Esophagus squamous epithelium (tissue), 5 donors: ENCODE measurements around the gene FMO2. TPM values are rescaled to one million over a fixed set of nuclear protein-coding genes. Genes with fewer than 3 reads are reported as not detected.

Experiments used
- DNase-seq: peaks from one replicate; lab custom pipeline; 2025; lab: John Stamatoyannopoulos, UW
- H3K27ac ChIP-seq, 4 donors: fragments of 200-600 bp; sonication (generic); one replicate each; pipeline ENCODE4 v1.5.1; 2016 to 2019; ENCODE audit warnings: mild to moderate bottlenecking in 1 of 4
- H3K27me3 ChIP-seq, 4 donors: fragments of 200-600 bp; sonication (generic); 1 replicate in 3 of 4; 2 replicates in 1 of 4; pipeline versions ENCODE4 v1.5.1 to v1.6.0; 2017 to 2021; ENCODE audit warnings: antibody characterized with exemption in 1 of 4
- H3K36me3 ChIP-seq, 3 donors: fragments of 200-600 bp; sonication (generic); one replicate each; pipeline ENCODE4 v1.5.1; 2016 to 2019
- H3K4me1 ChIP-seq, 3 donors: fragments of 200-600 bp; sonication (generic); one replicate each; pipeline ENCODE4 v1.5.1; 2017 to 2019
- H3K4me3 ChIP-seq, 4 donors: fragments of 200-600 bp; sonication (generic); 1 replicate in 3 of 4; 2 replicates in 1 of 4; pipeline ENCODE4 v1.5.1; 2016 to 2019; ENCODE audit warnings: mild to moderate bottlenecking in 2 of 4, moderate library complexity in 1 of 4
- H3K9me3 ChIP-seq, 3 donors: fragments of 200-600 bp; sonication (generic); one replicate each; pipeline ENCODE4 v1.5.1; 2016 to 2019
- POLR2A ChIP-seq, 4 donors: fragments of 450-650 bp; IDR thresholded peaks; one replicate each; pipeline ENCODE4 v1.6.1; 2017; ENCODE audit warnings: antibody characterized with exemption in 4 of 4, mild to moderate bottlenecking in 4 of 4, moderate library complexity in 3 of 4
- WGBS, 2 donors: methylation state at CpG; one replicate each; pipeline ENCODE4 v1.1.5; 2018; 5-methylcytosine and 5-hydroxymethylcytosine counted together
- intact Hi-C: fragments of 100-400 bp; cut with DNase I; formaldehyde crosslinking; loops from one replicate; pipeline ENCODE4 v1.15.0; 2022
- total RNA-seq, 4 donors: library from RNA; depleted of rRNA; stranded (reverse); fragments of >200 nt; gene quantifications; one replicate each; pipeline ENCODE4 v1.1.0, GENCODE V29; 2016
- TF ChIP-seq, protein P1 (sequence below), 6 experiments: fragments of 450-650 bp in 4 of 6; fragments of 200-600 bp in 2 of 6; sonication (generic) in 2 of 6; IDR thresholded peaks; one replicate each; pipeline ENCODE4 v1.5.1; 2016 to 2019; ENCODE audit warnings: antibody characterized with exemption in 6 of 6, mild to moderate bottlenecking in 4 of 6, moderate library complexity in 4 of 6
- donor health status: DM: yes; HTN: yes; CAD: no.

FMO2 gene
- total RNA-seq, 4 donors from 2014 or later = 53.4 to 146 (median 68.8) TPM

DNA sequence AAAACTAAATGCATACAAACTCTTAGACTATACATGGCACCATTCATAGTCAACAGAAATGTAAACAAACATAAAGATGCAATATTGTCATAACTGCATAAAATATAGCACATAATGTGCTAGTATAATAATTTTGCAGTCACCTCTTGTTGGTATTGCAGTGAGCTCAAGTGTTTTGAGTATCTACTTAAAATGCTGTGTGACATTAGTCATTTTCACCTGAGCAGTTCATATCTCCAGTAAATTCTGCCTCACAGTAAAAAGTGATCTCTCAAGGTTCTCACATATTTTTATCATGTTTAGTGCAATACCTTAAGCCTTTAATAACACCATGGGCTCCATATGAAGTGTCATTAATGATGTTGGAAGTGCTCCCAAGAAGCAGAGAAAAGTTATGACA is 29.6 kb upstream of the FMO2 start:
- no peak overlapping the region for H3K27ac ChIP-seq
- H3K4me1 ChIP-seq = peaks cover 0 to 32% (median under 1%) of the 10 kb centered on the region in 3 donors
- intact Hi-C loops = no loop called here

DNA sequence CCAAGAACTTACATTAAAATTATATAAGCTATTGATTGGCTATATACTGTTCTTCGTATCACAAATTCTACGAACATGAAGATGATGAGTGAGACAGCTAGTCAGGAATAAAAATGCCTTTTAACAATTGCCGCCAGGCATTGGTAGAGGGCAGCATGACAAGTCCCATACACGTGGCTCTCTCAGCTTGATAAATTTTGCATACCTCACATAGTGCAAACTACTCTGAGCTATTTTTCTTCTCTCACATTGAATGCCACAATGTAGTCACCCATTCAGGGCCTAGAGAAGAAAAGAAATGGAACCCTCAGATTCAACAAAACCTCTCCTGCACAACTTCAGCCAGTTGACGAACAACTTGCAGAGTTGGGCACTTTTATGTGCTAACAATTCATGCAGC is 27.0 kb upstream of the FMO2 start:
- no peak for DNase-seq
- no peak overlapping the region for H3K4me3 ChIP-seq
- intact Hi-C loops = no loop called here
- no peaks in the 10 kb centered on the region for H3K36me3 ChIP-seq
- TF ChIP-seq, protein P1, sequence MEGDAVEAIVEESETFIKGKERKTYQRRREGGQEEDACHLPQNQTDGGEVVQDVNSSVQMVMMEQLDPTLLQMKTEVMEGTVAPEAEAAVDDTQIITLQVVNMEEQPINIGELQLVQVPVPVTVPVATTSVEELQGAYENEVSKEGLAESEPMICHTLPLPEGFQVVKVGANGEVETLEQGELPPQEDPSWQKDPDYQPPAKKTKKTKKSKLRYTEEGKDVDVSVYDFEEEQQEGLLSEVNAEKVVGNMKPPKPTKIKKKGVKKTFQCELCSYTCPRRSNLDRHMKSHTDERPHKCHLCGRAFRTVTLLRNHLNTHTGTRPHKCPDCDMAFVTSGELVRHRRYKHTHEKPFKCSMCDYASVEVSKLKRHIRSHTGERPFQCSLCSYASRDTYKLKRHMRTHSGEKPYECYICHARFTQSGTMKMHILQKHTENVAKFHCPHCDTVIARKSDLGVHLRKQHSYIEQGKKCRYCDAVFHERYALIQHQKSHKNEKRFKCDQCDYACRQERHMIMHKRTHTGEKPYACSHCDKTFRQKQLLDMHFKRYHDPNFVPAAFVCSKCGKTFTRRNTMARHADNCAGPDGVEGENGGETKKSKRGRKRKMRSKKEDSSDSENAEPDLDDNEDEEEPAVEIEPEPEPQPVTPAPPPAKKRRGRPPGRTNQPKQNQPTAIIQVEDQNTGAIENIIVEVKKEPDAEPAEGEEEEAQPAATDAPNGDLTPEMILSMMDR (IDR thresholded peaks at IDR 0.05) = no peak
- TF ChIP-seq POLR2A (IDR thresholded peaks at IDR 0.05) = no peak
- H3K4me1 ChIP-seq = peaks cover 0 to 26% (median 0%) of the 10 kb centered on the region in 3 donors
- no peaks in the 10 kb centered on the region for H3K9me3 ChIP-seq
- 78 to 86% methylated on average over 5 of the region's 5 CpGs for WGBS, 2 donors
- no peaks in the 10 kb centered on the region for H3K27me3 ChIP-seq
- H3K27ac ChIP-seq = no peak overlapping the region

More for the DNA sequence above, 29.6 kb upstream of the FMO2 start:
- no peaks in the 10 kb centered on the region for H3K36me3 ChIP-seq
- no peaks in the 10 kb centered on the region for H3K27me3 ChIP-seq
- no peak for TF ChIP-seq POLR2A (IDR thresholded peaks at IDR 0.05)
- TF ChIP-seq, protein P1 (IDR thresholded peaks at IDR 0.05) = no peak
- no peaks in the 10 kb centered on the region for H3K9me3 ChIP-seq
- H3K4me3 ChIP-seq = no peak overlapping the region
- no peak for DNase-seq

- Histone ChIP-seq H3K4me1 (peaks cover 0 to 26% (median 0%) of the 10 kb centered on the region in 3 donors), H3K9me3 (no peaks in the 10 kb centered on the region), H3K27me3 (no peaks in the 10 kb centered on the region), H3K27ac (no peak overlapping the region), H3K4me3 (no peak overlapping the region), H3K36me3 (no peaks in the 10 kb centered on the region)
- WGBS, 2 donors = 85 to 92% methylated on average over 3 of the region's 3 CpGs
- DNase-seq = no peak
- TF ChIP-seq, protein P1 (IDR thresholded peaks at IDR 0.05) = no peak
- TF ChIP-seq POLR2A (IDR thresholded peaks at IDR 0.05) = no peak
- intact Hi-C loops = no loop called here
Observed at GRCh38 chr1:171158551-171158950, 26.5 kb upstream of the FMO2 start.

DNA sequence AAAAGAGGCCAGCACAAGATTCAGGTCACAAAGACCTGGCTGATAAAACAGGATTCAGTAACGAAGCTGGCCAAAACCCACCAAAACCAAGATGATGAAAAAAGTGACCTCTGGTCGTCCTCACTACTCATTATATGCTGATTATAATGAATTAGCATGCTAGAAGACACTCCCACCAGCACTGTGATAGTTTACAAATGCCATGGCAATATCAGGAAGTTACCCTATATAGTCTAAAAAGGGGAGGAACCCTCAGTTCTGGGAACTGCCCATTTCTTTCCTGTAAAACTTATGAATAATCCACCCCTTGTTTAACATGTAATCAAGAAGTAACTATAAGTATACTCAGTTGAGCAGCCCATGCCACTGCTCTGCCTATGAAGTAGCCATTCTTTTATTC is 26.0 kb upstream of the FMO2 start:
- Histone ChIP-seq H3K4me3 (no peak overlapping the region), H3K27me3 (no peaks in the 10 kb centered on the region), H3K9me3 (no peaks in the 10 kb centered on the region), H3K4me1 (peaks cover 0 to 26% (median 0%) of the 10 kb centered on the region in 3 donors), H3K27ac (peak overlapping the region in 3 of 4 donors; percentile 16 to 64 (median 40)), H3K36me3 (no peaks in the 10 kb centered on the region)
- intact Hi-C loops = no loop called here
- 65 to 68% methylated on average over 2 of the region's 2 CpGs for WGBS, 2 donors
- TF ChIP-seq, protein P1 (IDR thresholded peaks at IDR 0.05) = no peak
- TF ChIP-seq POLR2A (IDR thresholded peaks at IDR 0.05) = no peak
- DNase-seq = no peak

DNA sequence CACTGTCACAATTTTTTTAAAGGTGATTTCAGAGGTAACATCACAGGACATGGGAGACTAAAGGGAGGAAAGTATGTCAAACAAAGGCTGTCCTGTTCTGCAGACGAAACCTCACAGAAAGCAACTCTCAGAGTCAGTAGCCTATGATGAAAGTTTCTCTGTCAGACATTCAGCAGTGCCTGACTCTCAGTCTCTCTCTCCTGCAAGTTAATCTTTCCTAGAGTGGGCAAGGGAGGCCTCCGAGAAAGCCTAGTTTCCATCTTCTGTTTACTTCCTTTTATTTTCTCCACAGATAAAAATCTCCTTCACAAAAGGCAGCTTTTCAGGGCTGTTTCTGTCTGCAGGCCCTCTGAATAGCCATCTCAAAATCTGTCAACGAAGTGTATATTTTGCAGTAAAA is 24.9 kb upstream of the FMO2 start:
- intact Hi-C loops = no loop called here
- TF ChIP-seq POLR2A (IDR thresholded peaks at IDR 0.05) = no peak
- TF ChIP-seq, protein P1 (IDR thresholded peaks at IDR 0.05) = no peak
- no peak for DNase-seq
- Histone ChIP-seq H3K9me3 (no peaks in the 10 kb centered on the region), H3K4me3 (no peak overlapping the region), H3K27ac (peak overlapping the region in 3 of 4 donors; percentile 40 to 64 (median 56)), H3K4me1 (peaks cover 0 to 27% (median 0%) of the 10 kb centered on the region in 3 donors), H3K36me3 (no peaks in the 10 kb centered on the region), H3K27me3 (no peaks in the 10 kb centered on the region)
- 41 to 66% methylated on average over 3 of the region's 3 CpGs for WGBS, 2 donors
